ENCODE data around the gene HRH4.

Gene HRH4

DNA sequence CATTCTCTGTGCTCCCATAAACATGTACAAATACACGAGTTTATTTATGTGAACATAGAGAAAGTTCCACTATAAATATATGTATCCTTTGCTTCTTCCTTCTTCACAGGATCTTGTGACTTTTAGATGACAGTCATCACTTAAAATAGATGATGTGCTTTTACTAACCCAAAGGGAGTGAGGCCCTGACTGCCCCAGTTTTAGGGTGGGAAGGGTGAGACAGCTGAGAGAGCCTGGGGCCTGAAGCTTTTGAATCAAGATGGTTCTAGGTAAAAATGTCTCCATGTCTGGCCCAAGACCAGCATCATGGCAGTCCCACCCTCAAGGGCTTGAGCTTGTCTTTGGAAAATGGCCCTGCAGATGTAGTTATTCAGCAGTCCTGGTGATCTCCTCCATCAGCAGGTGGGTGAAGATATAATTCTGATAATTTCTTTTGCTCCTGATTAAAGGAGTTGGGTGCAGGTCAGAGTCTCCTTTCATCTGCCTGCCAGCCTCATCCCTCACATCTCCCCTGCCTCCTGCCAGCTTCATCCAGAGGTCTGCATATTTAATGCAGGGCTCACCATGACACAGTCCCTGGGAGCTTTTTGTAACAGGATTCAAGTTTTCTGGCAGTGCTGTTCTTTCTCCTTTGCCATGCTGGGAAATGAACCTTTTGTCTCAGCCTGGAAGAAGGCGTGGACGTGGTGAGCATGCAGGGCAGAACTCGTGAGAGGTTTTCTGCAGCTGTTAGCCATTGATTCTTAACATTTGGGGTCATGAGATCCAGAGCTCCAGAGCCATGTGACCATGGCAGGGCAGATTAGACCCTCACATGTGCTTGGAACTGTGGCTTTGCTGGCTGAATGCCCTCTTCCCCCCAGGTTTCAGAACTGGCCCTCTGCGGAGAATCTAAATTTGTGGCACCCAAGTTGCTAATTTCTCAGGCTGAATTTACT, 2.7 kb downstream of the HRH4 start:
- H3K4me3 ChIP-seq, result no peak overlapping the region
- no peak for DNase-seq (ENCODE audit: low spot score)
- no peak overlapping the region for H3K27ac ChIP-seq
- TF ChIP-seq, protein P1, sequence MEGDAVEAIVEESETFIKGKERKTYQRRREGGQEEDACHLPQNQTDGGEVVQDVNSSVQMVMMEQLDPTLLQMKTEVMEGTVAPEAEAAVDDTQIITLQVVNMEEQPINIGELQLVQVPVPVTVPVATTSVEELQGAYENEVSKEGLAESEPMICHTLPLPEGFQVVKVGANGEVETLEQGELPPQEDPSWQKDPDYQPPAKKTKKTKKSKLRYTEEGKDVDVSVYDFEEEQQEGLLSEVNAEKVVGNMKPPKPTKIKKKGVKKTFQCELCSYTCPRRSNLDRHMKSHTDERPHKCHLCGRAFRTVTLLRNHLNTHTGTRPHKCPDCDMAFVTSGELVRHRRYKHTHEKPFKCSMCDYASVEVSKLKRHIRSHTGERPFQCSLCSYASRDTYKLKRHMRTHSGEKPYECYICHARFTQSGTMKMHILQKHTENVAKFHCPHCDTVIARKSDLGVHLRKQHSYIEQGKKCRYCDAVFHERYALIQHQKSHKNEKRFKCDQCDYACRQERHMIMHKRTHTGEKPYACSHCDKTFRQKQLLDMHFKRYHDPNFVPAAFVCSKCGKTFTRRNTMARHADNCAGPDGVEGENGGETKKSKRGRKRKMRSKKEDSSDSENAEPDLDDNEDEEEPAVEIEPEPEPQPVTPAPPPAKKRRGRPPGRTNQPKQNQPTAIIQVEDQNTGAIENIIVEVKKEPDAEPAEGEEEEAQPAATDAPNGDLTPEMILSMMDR (IDR thresholded peaks at IDR 0.05), result no peak

DNA sequence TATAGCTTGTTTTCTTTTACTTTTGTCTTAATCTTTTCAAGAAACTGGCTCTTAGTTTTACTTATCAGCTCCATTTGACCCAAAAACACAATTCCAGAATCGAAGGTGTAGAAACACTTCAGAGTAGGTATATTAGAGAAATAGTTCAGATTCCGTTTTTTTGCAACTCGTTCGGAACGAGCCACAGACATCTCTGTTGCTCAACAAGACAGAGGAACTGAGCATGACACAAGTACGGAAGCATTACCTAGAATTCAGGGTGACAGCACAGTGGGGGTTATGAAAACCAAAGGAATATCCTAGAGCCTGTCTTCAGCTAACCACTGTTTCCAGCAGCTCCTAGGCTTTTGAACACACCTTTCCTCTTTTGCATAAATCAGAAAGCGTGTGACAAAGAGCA, 5.0 kb downstream of the HRH4 start:
- TF ChIP-seq, protein P1 (IDR thresholded peaks at IDR 0.05), result no peak
- DNase-seq (ENCODE audit: low spot score), result no peak
- Histone ChIP-seq H3K4me3 (no peak overlapping the region), H3K27ac (no peak overlapping the region)

DNA sequence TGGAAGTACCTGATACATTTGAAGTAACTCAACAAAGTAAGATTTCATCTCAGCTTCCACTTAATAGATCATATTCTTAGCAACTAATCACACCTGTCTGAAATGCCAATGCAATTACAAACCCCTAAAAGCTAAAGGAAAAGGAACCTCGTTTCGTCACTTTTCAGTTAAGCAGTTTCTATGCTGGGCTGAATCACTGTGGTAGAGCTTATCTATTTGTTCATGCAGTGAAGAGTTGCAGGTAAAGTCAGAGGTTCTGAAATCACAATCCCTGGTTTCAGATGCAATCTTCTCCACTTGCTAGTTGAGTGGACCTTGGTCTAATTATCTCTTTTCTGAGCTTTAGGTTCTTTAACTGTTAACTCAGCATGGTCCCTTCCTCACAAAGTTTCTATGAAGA, 6.3 kb downstream of the HRH4 start:
- no peak overlapping the region for H3K4me3 ChIP-seq
- no peak overlapping the region for H3K27ac ChIP-seq
- no peak for DNase-seq (ENCODE audit: low spot score)
- TF ChIP-seq, protein P1 (IDR thresholded peaks at IDR 0.05), result no peak

DNA sequence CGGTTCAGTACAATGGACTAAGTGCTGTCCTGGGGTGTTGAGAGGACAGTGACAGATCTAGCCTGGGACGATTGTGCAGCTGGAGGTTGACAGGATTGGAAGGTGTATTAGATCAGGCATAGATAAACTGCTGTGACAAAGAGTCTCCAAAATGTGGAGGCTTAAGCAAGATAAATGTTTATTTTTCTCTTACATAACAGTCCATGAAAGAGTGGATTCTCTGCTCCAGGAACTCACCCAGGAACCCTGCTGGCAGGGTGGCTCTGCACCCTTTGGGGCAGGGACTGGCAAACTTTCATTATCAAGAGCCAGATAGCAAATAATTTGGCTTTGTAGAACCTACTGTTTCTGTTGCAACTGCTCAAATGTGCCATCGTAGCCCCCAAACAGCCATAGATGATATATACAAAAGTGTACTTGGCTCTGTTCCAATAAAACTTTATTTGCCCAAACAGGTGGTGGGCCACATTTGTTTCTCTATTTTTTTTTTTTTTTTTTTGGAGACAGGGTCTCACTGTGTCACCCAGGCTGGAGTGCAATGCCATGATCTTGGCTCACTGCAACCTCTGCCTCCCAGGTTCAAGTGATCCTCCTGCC, 9.7 kb downstream of the HRH4 start:
- H3K27ac ChIP-seq, result no peak overlapping the region
- DNase-seq (ENCODE audit: low spot score), result no peak
- TF ChIP-seq, protein P1 (IDR thresholded peaks at IDR 0.05), result no peak
- no peak overlapping the region for H3K4me3 ChIP-seq

DNA sequence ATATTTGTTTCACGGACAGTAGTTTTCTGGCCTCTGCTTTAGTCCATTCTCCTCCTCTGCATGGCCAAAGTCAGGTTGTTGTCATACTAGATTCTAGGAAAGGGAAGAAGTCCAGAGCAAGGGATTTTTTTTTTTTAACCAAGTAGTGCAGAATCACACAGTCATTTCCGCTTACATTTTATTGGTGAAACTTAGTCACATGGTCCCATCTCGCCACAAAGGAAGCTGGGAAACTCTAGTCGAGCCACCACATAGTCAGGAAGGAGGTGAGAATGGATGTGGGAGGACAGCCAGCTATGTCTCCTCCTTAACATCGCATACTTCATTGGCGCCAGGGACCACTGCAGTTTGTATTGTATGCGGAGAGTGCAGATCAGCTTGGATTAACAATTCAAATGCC, 10.4 kb downstream of the HRH4 start:
- DNase-seq (ENCODE audit: low spot score), result no peak
- H3K4me3 ChIP-seq, result no peak overlapping the region
- TF ChIP-seq, protein P1 (IDR thresholded peaks at IDR 0.05), result no peak
- no peak overlapping the region for H3K27ac ChIP-seq

DNA sequence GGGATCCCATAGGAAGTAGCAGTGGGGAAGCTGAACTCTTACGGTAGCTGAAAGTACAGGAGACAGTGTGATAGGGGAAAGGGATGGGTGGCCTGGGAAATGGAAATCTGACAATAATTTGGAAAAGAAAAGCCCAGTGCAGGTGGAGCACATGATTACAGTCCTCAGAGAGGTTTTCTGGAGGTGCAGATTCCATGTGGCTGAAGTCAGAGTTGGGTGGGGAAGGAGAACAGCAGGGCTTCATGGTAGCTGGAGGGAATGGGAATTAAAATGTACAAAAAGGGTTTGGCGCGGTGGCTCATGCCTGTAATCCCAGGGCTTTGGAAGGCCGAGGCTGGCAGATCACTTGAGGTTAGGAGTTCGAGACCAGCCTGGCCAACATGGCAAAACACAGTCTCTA, 12.2 kb downstream of the HRH4 start:
- no peak for DNase-seq (ENCODE audit: low spot score)
- no peak overlapping the region for H3K4me3 ChIP-seq
- TF ChIP-seq, protein P1 (IDR thresholded peaks at IDR 0.05), result no peak
- H3K27ac ChIP-seq, result no peak overlapping the region

DNA sequence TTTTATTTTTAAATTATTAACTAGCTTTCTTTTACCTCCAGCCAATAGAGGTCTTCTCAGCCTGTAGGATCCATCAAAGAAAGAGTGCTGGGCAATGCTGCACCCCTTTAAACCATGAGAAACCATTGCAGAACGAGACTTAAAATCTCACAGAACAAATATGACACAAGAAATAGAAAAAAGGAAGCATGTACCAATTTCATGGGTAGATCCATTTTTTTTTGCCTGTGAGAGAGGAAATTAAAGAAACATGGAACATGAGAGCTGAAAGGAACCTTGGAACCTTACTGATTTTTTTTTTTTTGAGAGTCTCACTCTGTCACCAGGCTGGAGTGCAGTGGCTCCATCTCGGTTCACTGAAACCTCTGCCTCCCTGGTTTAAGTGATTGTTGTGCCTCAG, 14.0 kb downstream of the HRH4 start:
- TF ChIP-seq, protein P1 (IDR thresholded peaks at IDR 0.05), result no peak
- no peak overlapping the region for H3K4me3 ChIP-seq
- no peak overlapping the region for H3K27ac ChIP-seq
- no peak for DNase-seq (ENCODE audit: low spot score)
